GM12878 (cell line): ENCODE results near the gene RREB1. TPM values are rescaled to one million over a fixed set of nuclear protein-coding genes. Genes with fewer than 3 reads are reported as not detected.

Experiments used
- ATAC-seq: fragments of 200-7000 bp; cut with Tn5 transposase; 3 replicates; pipeline ENCODE4 v1.9.1; 2020; ENCODE audit warnings: mild to moderate bottlenecking, moderate library complexity
- BruUV-seq: library from RNA; stranded (reverse); fragments of 400-500 nt; replicated peaks from 2 replicates; lab custom pipeline; 2021; lab: Mats Ljungman, UMichigan
- CTCF ChIA-PET: fragments of 300-600 bp; sonication (Branson Sonifier 250); formaldehyde crosslinking; extraction: SDS; loops from one replicate; lab custom pipeline; 2021; ENCODE audit warnings: inconsistent platforms; lab: Yijun Ruan, JAX
- POLR2A ChIA-PET: fragments of 350-600 bp; formaldehyde crosslinking; extraction: SDS; loops from one replicate; lab custom pipeline; 2021; ENCODE audit warnings: inconsistent platforms; lab: Charles Lee
- RAD21 ChIA-PET: fragments of 300-600 bp; sonication (Branson Sonifier 250); formaldehyde crosslinking; loops from one replicate; lab custom pipeline; 2023; ENCODE audit warnings: antibody characterized with exemption; ENCODE audit not compliant: unreplicated experiment; lab: Charles Lee
- SMC1A ChIA-PET: fragments of 300-600 bp; sonication (Branson Sonifier 250); formaldehyde crosslinking; loops from one replicate; lab custom pipeline; 2023; ENCODE audit not compliant: unreplicated experiment, uncharacterized antibody; lab: Charles Lee
- DNase-seq: peaks from one replicate; pipeline ENCODE4 v3.0.0-alpha.2; 2011; ENCODE audit warnings: low read depth, low spot score
- FAIRE-seq: peaks from 3 replicates; lab custom pipeline; 2011; peaks lifted over from hg19 to GRCh38; lab: Jason Lieb, UNC
- H2AFZ ChIP-seq: 2 replicates; pipeline ENCODE4 v1.6.0; 2011; ENCODE audit warnings: low read depth, low read length, control low read depth; ENCODE audit not compliant: control insufficient read depth
- H3K27ac ChIP-seq: 2 replicates; pipeline ENCODE4 v1.5.1; 2011; ENCODE audit warnings: control low read depth; ENCODE audit not compliant: control insufficient read depth, insufficient read depth
- H3K27me3 ChIP-seq, 2 experiments: replicated peaks in 1 of 2; 2 replicates each; pipeline versions ENCODE4 v1.6.0 to v1.6.1; 2011; ENCODE audit warnings: low read length in 1 of 2; ENCODE audit not compliant: control insufficient read depth in 2 of 2, insufficient read depth in 2 of 2
- H3K36me3 ChIP-seq, 2 experiments: 2 replicates each; pipeline ENCODE4 v1.5.1; 2011; ENCODE audit warnings: low read length in 1 of 2; ENCODE audit not compliant: control insufficient read depth in 2 of 2, insufficient read depth in 2 of 2
- H3K4me1 ChIP-seq: 2 replicates; pipeline ENCODE4 v1.6.1; 2011; ENCODE audit warnings: mild to moderate bottlenecking, low read length, moderate library complexity, mixed read lengths; ENCODE audit not compliant: control insufficient read depth, insufficient read depth
- H3K4me2 ChIP-seq: 2 replicates; pipeline ENCODE4 v1.6.0; 2011; ENCODE audit warnings: control low read depth; ENCODE audit not compliant: control insufficient read depth, insufficient read depth
- H3K4me3 ChIP-seq: fragments of 200-600 bp; sonication (generic); 2 replicates; pipeline ENCODE4 v1.5.1; 2016
- H3K79me2 ChIP-seq: 2 replicates; pipeline ENCODE4 v1.6.0; 2011; ENCODE audit warnings: low read length; ENCODE audit not compliant: control insufficient read depth, insufficient read depth
- H3K9ac ChIP-seq: 2 replicates; pipeline ENCODE4 v1.8.0; 2011; ENCODE audit warnings: low read length, control low read depth, mixed read lengths; ENCODE audit not compliant: control insufficient read depth, insufficient read depth
- H3K9me3 ChIP-seq: replicated peaks from 3 replicates; pipeline ENCODE4 v1.5.1; 2011; ENCODE audit warnings: mild to moderate bottlenecking, low read length; ENCODE audit not compliant: control insufficient read depth, insufficient read depth
- H4K20me1 ChIP-seq: 2 replicates; pipeline ENCODE4 v1.6.0; 2011; ENCODE audit not compliant: control insufficient read depth, insufficient read depth
- CUX1 ChIP-seq: IDR thresholded peaks from 2 replicates; pipeline ENCODE4 v1.6.1; 2012; ENCODE audit warnings: improper control_type of control experiment, low read depth, low read length; ENCODE audit not compliant: insufficient replicate concordance
- IRF4 ChIP-seq: IDR thresholded peaks from 2 replicates; pipeline ENCODE4 v1.6.1; 2011; ENCODE audit warnings: low read depth, low read length
- RUNX3 ChIP-seq: IDR thresholded peaks from 2 replicates; pipeline ENCODE4 v1.6.1; 2012; ENCODE audit warnings: low read length, inconsistent platforms
- SIN3A ChIP-seq: IDR thresholded peaks from 2 replicates; pipeline ENCODE4 v1.6.1; 2012; ENCODE audit warnings: low read depth, low read length, improper control_type of control experiment
- SPI1 ChIP-seq: IDR thresholded peaks from 2 replicates; pipeline ENCODE4 v1.6.1; 2011; ENCODE audit warnings: low read depth, mild to moderate bottlenecking, low read length, moderate library complexity, borderline replicate concordance; ENCODE audit not compliant: insufficient read depth
- SRF ChIP-seq, 2 experiments: IDR thresholded peaks; 2 replicates each; pipeline ENCODE4 v1.6.1; 2011; ENCODE audit warnings: low read depth in 2 of 2, low read length in 2 of 2, mild to moderate bottlenecking in 1 of 2, moderate library complexity in 1 of 2
- WGBS: methylation state at CpG from one replicate; pipeline ENCODE4 v1.1.6; 2016; ENCODE audit warnings: low lambda C conversion rate; ENCODE audit not compliant: insufficient replicate concordance, insufficient coverage; ENCODE audit errors: missing lambda C conversion rate; 5-methylcytosine and 5-hydroxymethylcytosine counted together
- in situ Hi-C: fragments of 300-500 bp; cut with MboI; formaldehyde crosslinking; loops from 9 replicates; pipeline ENCODE4 v1.14.3; 2018; ENCODE audit warnings: mixed read lengths
- intact Hi-C: fragments of 100-400 bp; cut with micrococcal nuclease; formaldehyde crosslinking; loops from one replicate; pipeline ENCODE4 v1.14.2; 2022; ENCODE audit not compliant: unreplicated experiment
- polyA plus RNA-seq, 11 experiments: library from polyadenylated mRNA; depleted of rRNA in 4 of 11; unstranded in 6 of 11; stranded (reverse) in 5 of 11; fragments of >200 nt; fragmentation: Nextera tagmentation in 4 of 11; fragmentation: Illumina TruSeq in 1 of 11; extraction: Ambion mirVana in 4 of 11; extraction: Trizol in 1 of 11; gene quantifications; 1 replicate in 1 of 11; 2 replicates in 10 of 11; pipeline versions ENCODE4 v1.2.1 to v1.2.3, GENCODE V29; 2011 to 2016; ENCODE audit warnings: inconsistent platforms in 2 of 11, missing spikeins in 2 of 11, low read depth in 1 of 11
- total RNA-seq, 4 experiments: library from RNA; depleted of rRNA in 3 of 4; stranded (reverse); fragments of >200 nt in 3 of 4; fragmentation: Illumina TruSeq in 1 of 4; extraction: Trizol in 1 of 4; gene quantifications; 2 replicates each; pipeline versions ENCODE4 v1.2.1 to v1.2.3, GENCODE V29; 2013 to 2021

The RREB1 gene
- total and polyA plus RNA-seq, 10 of the 15 experiments (the other 5 are each of a cell fraction or from before 2014, with no cell fraction given) = 1.9 to 30.3 (median 8.6) TPM

DNA sequence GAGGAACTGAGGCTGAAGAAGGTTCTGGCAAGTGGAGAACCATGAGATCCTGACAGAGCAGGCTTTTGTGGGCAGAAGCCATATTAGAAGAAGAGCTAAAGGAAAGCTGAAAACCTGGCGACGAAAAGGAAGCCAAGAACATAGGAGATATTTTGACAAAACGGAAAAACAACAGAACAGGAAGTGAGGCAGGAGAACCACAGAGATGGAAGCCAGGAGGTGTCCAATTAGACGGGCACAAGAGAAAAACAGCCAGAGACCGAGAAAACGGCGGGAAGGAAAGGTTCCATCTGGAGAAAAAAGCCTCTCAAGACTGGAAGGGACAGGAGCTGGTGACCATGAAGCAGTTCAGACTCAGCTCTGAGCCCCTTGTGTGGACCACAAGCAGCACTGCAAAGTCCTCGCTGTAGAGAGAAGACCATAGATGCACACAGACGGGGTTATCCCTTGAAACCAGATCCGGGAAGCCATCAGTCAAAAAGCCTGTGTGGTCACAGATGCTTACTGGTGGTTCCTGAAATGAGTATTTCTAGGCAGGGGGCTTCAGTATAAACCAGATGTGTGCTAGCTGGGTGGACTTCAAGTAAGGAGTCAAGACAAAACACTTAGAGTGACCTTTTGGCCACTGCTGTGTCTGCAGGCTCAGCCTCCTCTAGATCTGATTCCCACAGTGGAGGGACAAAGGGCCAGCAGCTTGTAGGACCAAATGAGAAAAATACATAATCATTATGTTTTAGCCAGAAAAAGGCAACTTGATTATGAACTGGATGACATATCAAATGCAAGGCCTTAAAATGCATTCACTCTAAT lies 174.5 kb downstream of the RREB1 start:
- no TSS peak for BruUV-seq
- in situ Hi-C loops (no loop called here), intact Hi-C loops (no loop called here)
- Histone ChIP-seq H3K36me3 (peaks cover 1 to 6% of the 10 kb centered on the region in 2 experiments; a peak in 3 of 4 replicates), H3K4me2 (no peak overlapping the region), H3K9ac (no peak overlapping the region), H2AFZ (no peak overlapping the region), H3K9me3 (no peaks in the 10 kb centered on the region), H3K4me1 (peaks cover 16% of the 10 kb centered on the region), H3K79me2 (no peaks in the 10 kb centered on the region), H3K4me3 (no peak overlapping the region), H3K27me3 (no peaks in the 10 kb centered on the region), H3K27ac (no peak overlapping the region), H4K20me1 (no peaks in the 10 kb centered on the region)
- ChIA-PET POLR2A (interaction anchor here (1.2 kb wide), 1 partner anchor 10 kb away, joined by 5 read pairs; no protein-coding TSS in a partner anchor), RAD21 (no interaction called here), CTCF (no interaction called here), SMC1A (interaction anchor here (1.2 to 1.9 kb wide), 4 partner anchors 8 to 343 kb away, joined by 3 to 4 read pairs (median 4); partner anchors contain the start of gene SSR1)
- no peak for FAIRE-seq
- no peak for DNase-seq
- no peak for ATAC-seq
- 70% methylated on average over 10 of the region's 10 CpGs for WGBS
- TF ChIP-seq SIN3A (no peak), CUX1 (no peak), SPI1 (no peak), IRF4 (0 out of 2 replicates have a peak, but pooled peaks have one; percentile 34), SRF (IDR thresholded peaks at IDR 0.05; ENCODE audit: low read depth in 2 of 2, low read length in 2 of 2) (no peak), RUNX3 (peak; percentile 53)
